ENCODE measurements around the gene BRSK2. TPM values are rescaled to one million over a fixed set of nuclear protein-coding genes. Genes with fewer than 3 reads are reported as not detected.

BRSK2 gene
- total RNA-seq, 2 experiments from 2014 or later: 0.96 to 1.2 TPM

GRCh38 chr11:1447845-1448825 is 58.4 kb downstream of the BRSK2 start:
- no peaks in the 10 kb centered on the region for H3K9me3 Mint-ChIP-seq (ENCODE audit: low read depth)
- POLR2A ChIA-PET: no interaction called here
- H3K4me1 Mint-ChIP-seq: no peaks in the 10 kb centered on the region
- intact Hi-C loops (cut with DNase I, micrococcal nuclease): no loop called here
- H3K4me3 Mint-ChIP-seq: no peak overlapping the region
- no peak overlapping the region for H3K27ac Mint-ChIP-seq
- ATAC-seq: no peak
- CTCF ChIA-PET: no interaction called here
- H3K27me3 Mint-ChIP-seq: no peaks in the 10 kb centered on the region
- DNase-seq: no peak
- H3K36me3 Mint-ChIP-seq (ENCODE audit: low read depth): no peaks in the 10 kb centered on the region

GRCh38 chr11:1448882-1449281 is 59.1 kb downstream of the BRSK2 start:
- Mint-ChIP-seq H3K36me3 (ENCODE audit: low read depth) (no peaks in the 10 kb centered on the region), H3K27me3 (no peaks in the 10 kb centered on the region), H3K9me3 (ENCODE audit: low read depth) (no peaks in the 10 kb centered on the region), H3K4me1 (no peaks in the 10 kb centered on the region), H3K27ac (no peak overlapping the region), H3K4me3 (no peak overlapping the region)
- CTCF ChIA-PET: no interaction called here
- intact Hi-C loops (cut with DNase I, micrococcal nuclease): no loop called here
- POLR2A ChIA-PET: no interaction called here
- ATAC-seq (no peak), DNase-seq (no peak)

- Mint-ChIP-seq H3K9me3 (ENCODE audit: low read depth) (no peaks in the 10 kb centered on the region), H3K27me3 (no peaks in the 10 kb centered on the region), H3K27ac (no peak overlapping the region), H3K4me1 (no peaks in the 10 kb centered on the region), H3K4me3 (no peak overlapping the region), H3K36me3 (ENCODE audit: low read depth) (no peaks in the 10 kb centered on the region)
- ChIA-PET CTCF (interaction anchor here (0.5 kb wide), 1 partner anchor 822 kb away, joined by 4 read pairs; no protein-coding TSS in a partner anchor), POLR2A (no interaction called here)
- ATAC-seq (no peak), DNase-seq (no peak)
- intact Hi-C loops (cut with DNase I, micrococcal nuclease): loop anchor here in 1 of 2 experiments (5.0 kb wide), 2 partner anchors 68 to 123 kb away; partner anchors contain the start of gene DUSP8
These were observed 59.9 kb downstream of the BRSK2 start for GRCh38 chr11:1449490-1450243.

- POLR2A ChIA-PET: no interaction called here
These were observed 60.7 kb downstream of the BRSK2 start for GRCh38 chr11:1450344-1450875.

GRCh38 chr11:1450949-1451710 is 61.4 kb downstream of the BRSK2 start:
- CTCF ChIA-PET: no interaction called here
- no peak for ATAC-seq
- H3K27me3 Mint-ChIP-seq: no peaks in the 10 kb centered on the region

More at GRCh38 chr11:1450344-1450875, 60.7 kb downstream of the BRSK2 start:
- H3K9me3 Mint-ChIP-seq (ENCODE audit: low read depth): no peaks in the 10 kb centered on the region
- no peak overlapping the region for H3K27ac Mint-ChIP-seq
- H3K4me1 Mint-ChIP-seq: no peaks in the 10 kb centered on the region
- no peaks in the 10 kb centered on the region for H3K27me3 Mint-ChIP-seq
- DNase-seq (no peak), ATAC-seq (no peak)
- intact Hi-C loops (cut with DNase I, micrococcal nuclease): loop anchor here in 1 of 2 experiments (5.0 kb wide), 2 partner anchors 67 to 122 kb away; partner anchors contain the start of gene DUSP8
- no peaks in the 10 kb centered on the region for H3K36me3 Mint-ChIP-seq (ENCODE audit: low read depth)
- H3K4me3 Mint-ChIP-seq: no peak overlapping the region
- CTCF ChIA-PET: interaction anchor here (0.5 kb wide), 1 partner anchor 821 kb away, joined by 4 read pairs; no protein-coding TSS in a partner anchor

GRCh38 chr11:1451781-1452470 is 62.2 kb downstream of the BRSK2 start:
- Mint-ChIP-seq H3K4me3 (no peak overlapping the region), H3K4me1 (no peaks in the 10 kb centered on the region), H3K9me3 (ENCODE audit: low read depth) (no peaks in the 10 kb centered on the region), H3K27ac (no peak overlapping the region), H3K36me3 (ENCODE audit: low read depth) (no peaks in the 10 kb centered on the region), H3K27me3 (no peaks in the 10 kb centered on the region)
- ChIA-PET POLR2A (no interaction called here), CTCF (no interaction called here)
- DNase-seq (no peak), ATAC-seq (no peak)
- intact Hi-C loops (cut with DNase I, micrococcal nuclease): loop anchor here in 1 of 2 experiments (5.0 kb wide), 2 partner anchors 65 to 120 kb away; partner anchors contain the start of gene DUSP8

More at GRCh38 chr11:1450949-1451710, 61.4 kb downstream of the BRSK2 start:
- Mint-ChIP-seq H3K9me3 (ENCODE audit: low read depth) (no peaks in the 10 kb centered on the region), H3K27ac (no peak overlapping the region), H3K4me1 (no peaks in the 10 kb centered on the region), H3K36me3 (ENCODE audit: low read depth) (no peaks in the 10 kb centered on the region), H3K4me3 (no peak overlapping the region)
- DNase-seq: no peak
- POLR2A ChIA-PET: no interaction called here
- intact Hi-C loops (cut with DNase I, micrococcal nuclease): loop anchor here in 1 of 2 experiments (5.0 kb wide), 2 partner anchors 66 to 121 kb away; partner anchors contain the start of gene DUSP8

GRCh38 chr11:1452744-1453143 is 63.0 kb downstream of the BRSK2 start:
- DNase-seq (no peak), ATAC-seq (no peak)
- Mint-ChIP-seq H3K4me1 (no peaks in the 10 kb centered on the region), H3K36me3 (ENCODE audit: low read depth) (no peaks in the 10 kb centered on the region), H3K27me3 (no peaks in the 10 kb centered on the region), H3K27ac (no peak overlapping the region), H3K4me3 (no peak overlapping the region), H3K9me3 (ENCODE audit: low read depth) (no peaks in the 10 kb centered on the region)
- POLR2A ChIA-PET: no interaction called here
- CTCF ChIA-PET: interaction anchor here (0.6 to 1.0 kb wide), 2 partner anchors 16 to 63 kb away, joined by 3 read pairs; no protein-coding TSS in a partner anchor
- intact Hi-C loops (cut with DNase I, micrococcal nuclease): loop anchor here (1.0 to 5.0 kb wide), 4 partner anchors 63 to 122 kb away; partner anchors contain the start of gene DUSP8 (in 1 of the 2)

- intact Hi-C loops (cut with DNase I, micrococcal nuclease): loop anchor here (1.0 to 5.0 kb wide), 4 partner anchors 62 to 121 kb away; partner anchors contain the start of gene DUSP8 (in 1 of the 2)
- Mint-ChIP-seq H3K27me3 (no peaks in the 10 kb centered on the region), H3K9me3 (ENCODE audit: low read depth) (no peaks in the 10 kb centered on the region), H3K36me3 (ENCODE audit: low read depth) (no peaks in the 10 kb centered on the region), H3K27ac (no peak overlapping the region), H3K4me3 (no peak overlapping the region), H3K4me1 (no peaks in the 10 kb centered on the region)
- ATAC-seq (peak; percentile 97), DNase-seq (peak; percentile 85)
- CTCF ChIA-PET: interaction anchor here (0.6 to 1.0 kb wide), 2 partner anchors 52 to 62 kb away, joined by 3 read pairs; no protein-coding TSS in a partner anchor
- POLR2A ChIA-PET: no interaction called here
These were observed 63.9 kb downstream of the BRSK2 start for GRCh38 chr11:1453611-1454034.

GRCh38 chr11:1454576-1454975 is 64.8 kb downstream of the BRSK2 start:
- Mint-ChIP-seq H3K4me1 (no peaks in the 10 kb centered on the region), H3K9me3 (ENCODE audit: low read depth) (no peaks in the 10 kb centered on the region), H3K27ac (no peak overlapping the region), H3K4me3 (no peak overlapping the region), H3K36me3 (ENCODE audit: low read depth) (no peaks in the 10 kb centered on the region), H3K27me3 (no peaks in the 10 kb centered on the region)
- DNase-seq (no peak), ATAC-seq (no peak)
- CTCF ChIA-PET: no interaction called here
- POLR2A ChIA-PET: no interaction called here
- intact Hi-C loops (cut with DNase I, micrococcal nuclease): loop anchor here in 1 of 2 experiments (5.0 kb wide), 2 partner anchors 63 to 118 kb away; partner anchors contain the start of gene DUSP8

GRCh38 chr11:1455032-1455762 is 65.5 kb downstream of the BRSK2 start:
- Mint-ChIP-seq H3K27ac (no peak overlapping the region), H3K27me3 (no peaks in the 10 kb centered on the region), H3K4me3 (no peak overlapping the region), H3K4me1 (no peaks in the 10 kb centered on the region), H3K9me3 (ENCODE audit: low read depth) (no peaks in the 10 kb centered on the region), H3K36me3 (ENCODE audit: low read depth) (no peaks in the 10 kb centered on the region)
- CTCF ChIA-PET: no interaction called here
- DNase-seq (no peak), ATAC-seq (no peak)
- POLR2A ChIA-PET: no interaction called here
- intact Hi-C loops (cut with DNase I, micrococcal nuclease): no loop called here
